Measurements from ENCODE around the gene NOS1AP. TPM values are rescaled to one million over a fixed set of nuclear protein-coding genes. Genes with fewer than 3 reads are reported as not detected.

Gene NOS1AP
- total and polyA plus RNA-seq, 9 donors = 0.50 to 4.4 (median 1.5) TPM

GRCh38 chr1:162110910-162111309 is 41.4 kb downstream of the NOS1AP start:
- H3K4me1 ChIP-seq (ENCODE audit: insufficient read depth) = no peaks in the 10 kb centered on the region
- H3K27ac ChIP-seq = no peak overlapping the region
- H3K4me3 ChIP-seq = no peak overlapping the region
- H3K9me3 ChIP-seq = no peaks in the 10 kb centered on the region
- TF ChIP-seq EP300 (IDR thresholded peaks at IDR 0.05) = no peak
- intact Hi-C loops (cut with DNase I) = no loop called here
- no peak for DNase-seq
- no peaks in the 10 kb centered on the region for H3K27me3 ChIP-seq
- H3K36me3 ChIP-seq = no peaks in the 10 kb centered on the region

GRCh38 chr1:162111572-162111971 is 42.1 kb downstream of the NOS1AP start:
- no peak overlapping the region for H3K4me3 ChIP-seq
- no peak overlapping the region for H3K27ac ChIP-seq
- H3K9me3 ChIP-seq = no peaks in the 10 kb centered on the region
- TF ChIP-seq POLR2A (IDR thresholded peaks at IDR 0.05) (no peak), CTCF (IDR thresholded peaks at IDR 0.05) (no peak), EP300 (IDR thresholded peaks at IDR 0.05) (no peak)
- no peaks in the 10 kb centered on the region for H3K4me1 ChIP-seq (ENCODE audit: insufficient read depth)
- DNase-seq = no peak
- no peaks in the 10 kb centered on the region for H3K36me3 ChIP-seq
- 77 to 91% (median 90%) methylated on average over 4 of the region's 4 CpGs for WGBS, 3 donors
- H3K27me3 ChIP-seq = no peaks in the 10 kb centered on the region
- intact Hi-C loops (cut with DNase I) = no loop called here

- 74 to 94% (median 88%) methylated on average over 6 of the region's 6 CpGs for WGBS, 3 donors
These were observed 43.9 kb downstream of the NOS1AP start for GRCh38 chr1:162113419-162113818.

GRCh38 chr1:162117039-162117774 is 47.7 kb downstream of the NOS1AP start:
- 84 to 87% (median 84%) methylated on average over 3 of the region's 3 CpGs for WGBS, 3 donors
- no peak for TF ChIP-seq EP300 (IDR thresholded peaks at IDR 0.05)
- no peak for TF ChIP-seq CTCF (IDR thresholded peaks at IDR 0.05)
- H3K27me3 ChIP-seq = no peaks in the 10 kb centered on the region
- H3K27ac ChIP-seq = no peak overlapping the region
- no peak overlapping the region for H3K4me3 ChIP-seq
- no peaks in the 10 kb centered on the region for H3K9me3 ChIP-seq
- no peak for DNase-seq
- no peaks in the 10 kb centered on the region for H3K4me1 ChIP-seq (ENCODE audit: insufficient read depth)
- intact Hi-C loops (cut with DNase I) = no loop called here
- H3K36me3 ChIP-seq = no peaks in the 10 kb centered on the region

More at GRCh38 chr1:162113419-162113818, 43.9 kb downstream of the NOS1AP start:
- Histone ChIP-seq H3K27me3 (no peaks in the 10 kb centered on the region), H3K36me3 (no peaks in the 10 kb centered on the region), H3K9me3 (no peaks in the 10 kb centered on the region), H3K4me3 (no peak overlapping the region), H3K27ac (no peak overlapping the region), H3K4me1 (ENCODE audit: insufficient read depth) (no peaks in the 10 kb centered on the region)
- no peak for DNase-seq
- TF ChIP-seq EP300 (IDR thresholded peaks at IDR 0.05) (no peak), POLR2A (IDR thresholded peaks at IDR 0.05) (no peak), CTCF (IDR thresholded peaks at IDR 0.05) (no peak)
- intact Hi-C loops (cut with DNase I) = no loop called here

GRCh38 chr1:162118063-162118462 is 48.6 kb downstream of the NOS1AP start:
- Histone ChIP-seq H3K36me3 (no peaks in the 10 kb centered on the region), H3K27me3 (no peaks in the 10 kb centered on the region), H3K4me1 (ENCODE audit: insufficient read depth) (no peaks in the 10 kb centered on the region), H3K4me3 (no peak overlapping the region), H3K27ac (no peak overlapping the region), H3K9me3 (no peaks in the 10 kb centered on the region)
- DNase-seq = no peak
- 90 to 93% (median 92%) methylated on average over 9 of the region's 9 CpGs for WGBS, 3 donors
- TF ChIP-seq CTCF (IDR thresholded peaks at IDR 0.05) (no peak), EP300 (IDR thresholded peaks at IDR 0.05) (no peak), POLR2A (IDR thresholded peaks at IDR 0.05) (no peak)
- intact Hi-C loops (cut with DNase I) = no loop called here

Data from ovary (tissue), 9 donors.